Left ventricle myocardium superior (tissue), 1 donor: ENCODE data around the gene NKAIN1. TPM values are rescaled to one million over a fixed set of nuclear protein-coding genes. Genes with fewer than 3 reads are reported as not detected.
"Not testable (repeated sequence)": the region's sequence is repeated elsewhere in the genome, so short reads cannot be mapped to it uniquely, and the experiment has no call there.

Experiments
- ATAC-seq: fragments of 200-7000 bp; cut with Tn5 transposase; one replicate; pipeline ENCODE4 v1.9.1; 2020; ENCODE audit warnings: mild to moderate bottlenecking, moderate library complexity
- DNase-seq: peaks from one replicate; pipeline ENCODE4 v3.0.0-alpha.2; 2020
- intact Hi-C: fragments of 100-400 bp; cut with micrococcal nuclease; formaldehyde crosslinking; loops from one replicate; pipeline ENCODE4 v1.11.0; 2022
- long read RNA-seq: library from polyadenylated mRNA; unstranded; transcript quantifications from one replicate; pipeline ENCODE4 v2.0.0, GENCODE V29; 2021
- total RNA-seq: library from RNA; stranded (reverse); fragmentation: NEBNext Ultra II Directional; extraction: Animal tissue kit (Norgen Biotek cat#: 25700); gene quantifications from one replicate; pipeline ENCODE4 v1.2.1, GENCODE V29; 2021
- donor health status: DM: no; HTN: yes; CAD: no; lungs with severe emphysema.

NKAIN1 gene
- total RNA-seq, result not detected
- long read RNA-seq, result 0 reads

GRCh38 chr1:31239653-31240241 is at the start of gene NKAIN1:
TSS of gene NKAIN1 (minus strand) at chr1:31239887. CDS start at chr1:31239547, 340 bp downstream.
- peak; percentile 49 for DNase-seq
- intact Hi-C loops, result no loop called here
- peak; percentile 70 for ATAC-seq

- intact Hi-C loops, result no loop called here
- DNase-seq (no peak), ATAC-seq (no peak)
Observed at GRCh38 chr1:31289021-31289420, 49.3 kb upstream of the NKAIN1 start.

- ATAC-seq, result not testable (repeated sequence)
Observed at GRCh38 chr1:31287791-31288190, 48.1 kb upstream of the NKAIN1 start.

GRCh38 chr1:31282426-31282825 is 42.7 kb upstream of the NKAIN1 start:
- intact Hi-C loops, result not testable (repeated sequence)

More at GRCh38 chr1:31287791-31288190, 48.1 kb upstream of the NKAIN1 start:
- intact Hi-C loops, DNase-seq: not testable (repeated sequence)

GRCh38 chr1:31273619-31274018 is 33.9 kb upstream of the NKAIN1 start:
- DNase-seq (no peak), ATAC-seq (no peak)
- intact Hi-C loops, result no loop called here

More at GRCh38 chr1:31282426-31282825, 42.7 kb upstream of the NKAIN1 start:
- not testable (repeated sequence) for ATAC-seq, DNase-seq

GRCh38 chr1:31272369-31272768 is 32.7 kb upstream of the NKAIN1 start:
- ATAC-seq, result no peak
- intact Hi-C loops, result no loop called here
- DNase-seq, result no peak

- DNase-seq, result no peak
- intact Hi-C loops, result no loop called here
- ATAC-seq, result no peak
Observed at GRCh38 chr1:31266547-31266946, 26.9 kb upstream of the NKAIN1 start.

- intact Hi-C loops, result no loop called here
- peak; percentile 38 for DNase-seq
- peak; percentile 92 for ATAC-seq
Observed at GRCh38 chr1:31264790-31265386, 25.2 kb upstream of the NKAIN1 start.

GRCh38 chr1:31263408-31263807 is 23.7 kb upstream of the NKAIN1 start:
- intact Hi-C loops, result no loop called here
- ATAC-seq (no peak), DNase-seq (no peak)

GRCh38 chr1:31262393-31262792 is 22.7 kb upstream of the NKAIN1 start:
- ATAC-seq, intact Hi-C loops, DNase-seq: not testable (repeated sequence)

- intact Hi-C loops, result no loop called here
- ATAC-seq (no peak), DNase-seq (no peak)
Observed at GRCh38 chr1:31261916-31262315, 22.2 kb upstream of the NKAIN1 start.

GRCh38 chr1:31259746-31260145 is 20.1 kb upstream of the NKAIN1 start:
- intact Hi-C loops, result no loop called here
- DNase-seq, result no peak

GRCh38 chr1:31258581-31258980 is 18.9 kb upstream of the NKAIN1 start:
- ATAC-seq, result no peak
- DNase-seq, result no peak
- intact Hi-C loops, result no loop called here

More at GRCh38 chr1:31259746-31260145, 20.1 kb upstream of the NKAIN1 start:
- no peak for ATAC-seq

GRCh38 chr1:31257213-31257612 is 17.5 kb upstream of the NKAIN1 start:
- intact Hi-C loops, result no loop called here
- no peak for ATAC-seq
- no peak for DNase-seq

- intact Hi-C loops, result no loop called here
- no peak for ATAC-seq
- DNase-seq, result no peak
Observed at GRCh38 chr1:31249854-31250253, 10.2 kb upstream of the NKAIN1 start.

- intact Hi-C loops, result no loop called here
- no peak for ATAC-seq
Observed at GRCh38 chr1:31248276-31248675, 8.6 kb upstream of the NKAIN1 start.

GRCh38 chr1:31244326-31244725 is 4.6 kb upstream of the NKAIN1 start:
- DNase-seq, result no peak
- ATAC-seq, result no peak
- intact Hi-C loops, result no loop called here

More at GRCh38 chr1:31248276-31248675, 8.6 kb upstream of the NKAIN1 start:
- no peak for DNase-seq

GRCh38 chr1:31243501-31244286 is 4.0 kb upstream of the NKAIN1 start:
- DNase-seq, result no peak
- no peak for ATAC-seq
- intact Hi-C loops, result no loop called here

- intact Hi-C loops, result no loop called here
- no peak for ATAC-seq
- DNase-seq, result no peak
Observed at GRCh38 chr1:31241321-31241720, 1.6 kb upstream of the NKAIN1 start.

GRCh38 chr1:31238986-31239613 is 587 bp downstream of the NKAIN1 start:
- ATAC-seq, result peak; percentile 45
- no peak for DNase-seq
- intact Hi-C loops, result no loop called here
